HL-60 (cell line): Measurements from ENCODE around the gene COBL.

Source experiments
- CTCF ChIP-seq: IDR thresholded peaks from one replicate; pipeline ENCODE4 v1.5.1; 2011; ENCODE audit warnings: low read length, control low read depth, inconsistent platforms; ENCODE audit not compliant: insufficient read depth
- GABPA ChIP-seq: IDR thresholded peaks from 2 replicates; pipeline ENCODE4 v1.6.1; 2012; ENCODE audit warnings: low read depth
- POLR2AphosphoS5 ChIP-seq: IDR thresholded peaks from 2 replicates; pipeline ENCODE4 v1.6.1; 2012; ENCODE audit warnings: low read depth
- REST ChIP-seq: IDR thresholded peaks from 2 replicates; pipeline ENCODE4 v1.6.1; 2012; ENCODE audit warnings: low read depth; ENCODE audit not compliant: insufficient replicate concordance

GRCh38 chr7:51311166-51311565 lies 5.4 kb downstream of the COBL start:
- TF ChIP-seq CTCF (no peak), REST (no peak), GABPA (no peak), POLR2AphosphoS5 (no peak)
